HFF-Myc (cell line): ENCODE results near the gene MPC1L.
A peak's percentile ranks its signal among the peaks of the same experiment; 100 is the strongest.
"Not testable (repeated sequence)": the region's sequence is repeated elsewhere in the genome, so short reads cannot be mapped to it uniquely, and the experiment has no call there.

Experiments used
- DNase-seq: peaks from one replicate; pipeline ENCODE4 v3.0.0-alpha.2; 2011; ENCODE audit warnings: low read depth; ENCODE audit errors: extremely low read depth
- H3K4me3 ChIP-seq: replicated peaks from 2 replicates; pipeline ENCODE4 v1.5.1; 2011; ENCODE audit warnings: low read depth, mild to moderate bottlenecking, control low read depth, low read length
- CTCF ChIP-seq: IDR thresholded peaks from 2 replicates; pipeline ENCODE4 v1.5.1; 2012; ENCODE audit warnings: mild to moderate bottlenecking, low read depth, low read length, control low read depth; ENCODE audit errors: missing control alignments

The MPC1L gene

GRCh38 chrX:40623139-40623536 is at the start of gene MPC1L:
TSS of gene MPC1L (plus strand) at chrX:40623428. CDS start at chrX:40623566, 138 bp downstream.
- TF ChIP-seq CTCF: no peak
- no peak for DNase-seq

DNA sequence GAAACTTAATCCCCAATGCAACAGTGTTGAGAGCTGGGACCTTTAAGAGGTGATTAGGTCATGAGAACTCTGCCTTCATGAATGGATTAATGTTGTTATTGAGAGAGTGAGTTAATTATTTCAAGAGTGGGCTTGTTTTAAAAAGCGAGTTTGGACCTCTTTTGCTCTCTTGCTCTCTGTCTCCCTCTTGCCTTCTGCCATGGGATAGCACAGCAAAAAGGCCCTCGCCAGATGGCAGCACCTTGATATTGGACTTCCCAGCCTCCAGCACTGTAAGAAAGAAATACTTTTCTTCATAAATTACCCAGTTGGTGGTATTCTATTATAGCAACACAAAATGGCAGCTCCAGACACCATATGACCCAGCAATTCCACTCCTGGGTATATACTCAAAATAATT is 49.5 kb upstream of the MPC1L start:
- DNase-seq: no peak
- H3K4me3 ChIP-seq: no peak overlapping the region
- TF ChIP-seq CTCF: peak; percentile 56

More at GRCh38 chrX:40623139-40623536, at the start of gene MPC1L:
- no peak within 1 kb of the TSS for H3K4me3 ChIP-seq

GRCh38 chrX:40575411-40575810 is 47.8 kb upstream of the MPC1L start:
- not testable (repeated sequence) for DNase-seq, H3K4me3 ChIP-seq

- TF ChIP-seq CTCF: no peak
- H3K4me3 ChIP-seq: no peak overlapping the region
- no peak for DNase-seq
Observed at GRCh38 chrX:40576291-40576690, 46.9 kb upstream of the MPC1L start.

DNA sequence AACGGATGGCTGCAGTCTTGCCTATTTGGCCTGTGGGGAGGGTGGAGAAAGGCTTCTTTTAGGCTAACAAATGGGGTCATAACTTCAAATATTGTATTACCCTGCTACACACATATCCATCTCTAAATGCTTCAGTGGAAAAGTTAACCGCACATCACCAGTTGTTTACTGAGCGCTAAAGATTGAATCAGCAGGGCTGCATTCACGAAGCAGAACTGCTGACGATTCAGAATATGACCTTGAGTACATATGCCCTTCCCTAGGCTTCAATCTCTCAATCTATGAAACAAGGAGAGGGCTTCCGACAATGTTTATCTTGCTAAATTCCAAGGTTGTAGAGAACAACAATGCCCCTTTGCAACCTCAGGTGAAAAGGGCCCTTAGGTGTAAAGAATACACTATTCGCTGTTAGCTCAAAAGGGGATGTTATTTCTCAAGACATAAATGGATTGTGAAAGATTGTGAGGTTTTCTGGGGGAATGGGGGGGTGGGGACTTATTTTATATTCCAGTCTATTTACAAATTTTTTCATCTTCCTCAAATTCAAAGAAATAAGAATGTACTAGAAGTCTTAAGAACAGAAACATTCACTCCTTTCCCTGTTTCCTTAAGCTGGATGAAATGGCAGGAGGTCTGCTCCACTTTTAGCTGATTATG is 45.1 kb upstream of the MPC1L start:
- TF ChIP-seq CTCF: no peak
- H3K4me3 ChIP-seq: no peak overlapping the region
- no peak for DNase-seq

DNA sequence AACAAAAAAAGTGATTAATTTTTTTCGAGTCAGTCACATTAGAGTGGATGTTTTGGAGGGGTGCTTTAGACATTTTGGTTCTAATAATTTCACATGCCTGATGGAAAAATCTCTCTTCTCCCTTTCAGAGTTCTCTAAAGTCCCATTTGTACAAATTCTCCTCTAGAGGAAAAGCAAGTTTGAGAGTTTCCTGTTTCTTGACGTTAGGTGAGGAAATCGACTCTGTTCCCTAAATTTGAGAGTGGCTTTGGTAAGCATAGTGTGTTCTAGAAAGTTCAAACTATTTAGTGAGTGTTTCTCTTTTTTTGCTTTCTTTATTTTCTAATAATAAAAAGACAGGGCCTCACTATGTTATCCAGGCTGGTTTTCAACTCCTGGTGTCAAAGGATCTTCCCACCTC is 44.1 kb upstream of the MPC1L start:
- no peak for TF ChIP-seq CTCF
- no peak for DNase-seq
- no peak overlapping the region for H3K4me3 ChIP-seq

GRCh38 chrX:40579900-40580536 is 43.2 kb upstream of the MPC1L start:
- TF ChIP-seq CTCF: no peak
- H3K4me3 ChIP-seq: peak overlapping the region; percentile 59
- no peak for DNase-seq
